HT1080 (cell line): ENCODE data around the gene MAGED2. TPM values are rescaled to one million over a fixed set of nuclear protein-coding genes. Genes with fewer than 3 reads are reported as not detected.
A peak's percentile ranks its signal among the peaks of the same experiment; 100 is the strongest.
"Not testable (repeated sequence)": the region's sequence is repeated elsewhere in the genome, so short reads cannot be mapped to it uniquely, and the experiment has no call there.

Experiments
- DNase-seq: peaks from one replicate; pipeline ENCODE4 v3.0.0-alpha.2; 2015; ENCODE audit warnings: low read depth
- small RNA-seq: library from RNA; depleted of rRNA; stranded (forward); fragments of <200 nt; gene quantifications from one replicate; pipeline ENCODE3, GENCODE V24; 2014
- total RNA-seq: library from RNA; depleted of rRNA; stranded (reverse); fragments of >200 nt; shearing (Covaris generic); gene quantifications from 2 replicates; pipeline ENCODE4 v1.2.3, GENCODE V29; 2014; rRNA removed

MAGED2 gene
- total RNA-seq, 1 experiment from 2014 or later, result 52.9 TPM

DNA sequence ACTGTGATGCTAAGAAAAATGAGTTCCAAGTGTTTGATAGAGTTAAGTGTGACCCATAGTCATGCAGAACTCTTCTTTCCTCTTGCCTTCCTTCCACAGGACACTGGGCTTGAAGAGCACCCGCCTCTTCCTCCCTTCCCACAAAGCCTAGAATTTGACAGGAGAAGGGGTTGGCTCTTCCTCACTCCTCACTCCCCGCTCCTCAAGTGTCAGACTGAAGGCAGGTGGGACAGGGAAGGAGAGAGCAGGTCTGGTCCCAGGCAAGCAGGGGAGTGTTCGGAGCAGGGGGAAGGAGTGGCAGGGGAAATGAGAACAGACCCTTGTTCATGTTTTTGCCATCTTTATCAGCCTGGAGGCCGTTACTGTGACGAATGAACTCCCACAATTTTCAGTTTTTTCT is 10.7 kb downstream of the MAGED2 start:
- DNase-seq, result no peak

- no peak for DNase-seq
Observed at GRCh38 chrX:54819201-54819600, 11.7 kb downstream of the MAGED2 start.

DNA sequence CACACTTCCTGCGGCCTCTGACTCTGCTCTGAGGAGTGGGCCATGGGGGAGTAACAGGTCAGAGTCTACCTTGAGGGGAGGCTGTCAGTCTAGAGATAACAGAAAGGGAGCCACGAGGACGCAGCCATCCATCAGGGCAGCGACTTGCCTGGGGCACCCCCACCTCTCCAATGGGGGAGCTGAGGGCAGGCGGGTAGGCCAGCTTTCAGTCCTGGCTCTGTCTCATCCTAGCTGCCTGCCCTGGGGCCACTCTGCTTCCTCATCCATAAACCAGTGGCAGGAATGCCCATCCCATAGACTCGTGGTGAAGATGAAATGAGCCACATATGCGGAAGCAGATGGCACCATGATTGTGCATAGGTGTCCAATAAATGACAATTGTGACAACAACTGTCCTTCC is 13.2 kb downstream of the MAGED2 start:
- no peak for DNase-seq

GRCh38 chrX:54821310-54821709 is 13.8 kb downstream of the MAGED2 start:
- DNase-seq, result no peak

GRCh38 chrX:54824195-54824594 is 16.6 kb downstream of the MAGED2 start:
- peak; percentile 11 for DNase-seq

DNA sequence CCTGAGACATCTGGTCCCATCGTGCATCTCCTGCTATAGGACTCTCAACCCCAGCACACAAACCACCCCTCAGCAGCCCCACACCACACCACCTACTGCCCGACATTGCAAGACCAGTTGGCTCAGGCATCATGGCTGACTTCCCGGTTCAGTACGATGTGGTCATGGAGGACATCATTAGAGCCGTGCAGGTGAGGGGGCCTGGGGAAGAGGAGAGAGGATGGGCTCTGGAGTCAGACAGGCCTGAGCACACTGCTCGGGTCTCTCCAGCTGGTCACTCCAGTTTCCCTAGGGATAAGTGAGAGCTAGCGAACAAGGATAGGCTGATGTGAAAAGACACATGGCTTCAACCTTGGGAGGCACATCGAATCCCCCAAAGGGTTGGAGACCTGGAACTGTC is 17.2 kb downstream of the MAGED2 start:
- DNase-seq, result no peak

- DNase-seq, result peak; percentile 48
Observed at GRCh38 chrX:54825716-54826438, 18.3 kb downstream of the MAGED2 start.

- DNase-seq, result no peak
Observed at GRCh38 chrX:54826598-54826997, 19.1 kb downstream of the MAGED2 start.

DNA sequence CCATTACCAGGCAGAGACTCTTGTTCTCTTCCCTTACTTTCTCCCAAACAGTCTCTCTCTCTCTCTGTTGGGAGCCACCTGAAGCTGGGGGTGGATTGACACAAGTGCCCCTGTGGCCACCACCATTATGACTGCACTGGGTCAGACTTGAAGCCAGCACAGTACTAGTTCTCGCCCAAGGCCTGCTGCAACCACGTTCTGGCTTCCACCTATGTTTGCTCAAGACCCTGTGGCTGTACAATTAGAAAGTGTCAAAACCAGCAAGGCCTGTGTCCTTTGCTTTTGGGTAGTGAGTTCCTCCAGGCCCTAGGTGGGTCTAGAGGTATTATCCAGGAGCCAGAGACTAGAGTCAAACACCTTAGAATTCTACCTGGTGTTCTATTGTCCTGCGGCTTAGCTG is 31.0 kb downstream of the MAGED2 start:
- DNase-seq, result no peak

GRCh38 chrX:54841184-54841874 is 33.8 kb downstream of the MAGED2 start:
- DNase-seq, result not testable (repeated sequence)

GRCh38 chrX:54842607-54843006 is 35.1 kb downstream of the MAGED2 start:
- no peak for DNase-seq

DNA sequence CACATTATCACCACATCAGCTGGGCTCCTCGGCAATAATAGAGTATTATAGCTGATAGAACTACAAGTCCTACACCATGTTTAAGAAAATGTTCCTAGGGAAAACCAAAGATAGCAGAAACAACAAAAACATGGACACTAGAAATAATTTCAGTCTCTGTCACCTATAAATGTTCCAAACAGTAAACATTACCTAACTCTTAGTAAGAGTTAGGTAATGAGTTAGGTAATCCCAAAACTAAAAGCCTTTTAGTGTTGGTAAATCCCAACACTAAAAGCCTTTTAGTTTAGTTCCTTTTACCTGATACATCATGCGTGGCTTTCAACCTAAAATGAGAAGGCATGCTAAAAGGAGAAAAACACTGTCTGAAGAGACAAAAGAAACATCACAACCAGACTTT is 35.5 kb downstream of the MAGED2 start:
- DNase-seq, result no peak

GRCh38 chrX:54847700-54848099 is 40.2 kb downstream of the MAGED2 start:
- DNase-seq, result not testable (repeated sequence)

DNA sequence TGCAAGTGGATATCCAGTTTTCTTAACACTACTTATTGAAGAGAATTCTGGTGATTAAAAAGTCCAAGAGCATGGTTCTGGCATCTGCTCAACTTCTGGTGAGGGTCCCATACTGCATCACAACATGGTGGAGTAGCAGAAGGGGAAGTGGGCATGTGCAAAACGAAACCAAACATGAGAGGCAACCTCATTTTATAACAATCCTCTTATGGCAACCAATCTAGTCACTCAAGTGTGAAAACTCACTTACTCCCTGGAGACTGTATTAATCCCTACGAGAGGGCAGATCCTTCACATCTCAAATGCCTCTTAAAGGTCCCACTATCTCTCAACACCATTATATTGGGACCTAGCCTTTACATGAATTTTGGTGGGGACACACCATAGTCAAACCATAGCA is 57.7 kb downstream of the MAGED2 start:
- no peak for DNase-seq

Small RNAs within 50 kb of the gene (small RNA-seq; reads per million reads assigned to genes)
- not detected for gene AL049732.1
- gene SNORA11, result 3.9 reads per million, percentile 87 among the genes with 10 or more reads in this experiment

Other genes starting within 250 kb of the MAGED2 start
- not detected in 2 replicates for gene ITIH6, start 9.5 kb upstream of the MAGED2 start, total RNA-seq
- 4.6 and 7.4 TPM in 2 replicates for gene TRO, start 113.1 kb downstream of the MAGED2 start, total RNA-seq
- gene PFKFB1, start 186.4 kb downstream of the MAGED2 start, total RNA-seq, result 0.16 TPM in 1 of 2 replicates, not detected in the other
- 25.2 and 31.5 TPM in 2 replicates for gene APEX2, start 192.6 kb downstream of the MAGED2 start, total RNA-seq
- not detected in 2 replicates for gene ALAS2, start 223.2 kb downstream of the MAGED2 start, total RNA-seq